GM12875 (cell line): ENCODE measurements around the gene PRPF4.
"Not testable (repeated sequence)": the region's sequence is repeated elsewhere in the genome, so short reads cannot be mapped to it uniquely, and the experiment has no call there.

Source experiments
- H3K4me3 ChIP-seq: one replicate; pipeline ENCODE4 v1.5.1; 2011; ENCODE audit warnings: low read depth, low read length, control low read depth
- TF ChIP-seq, protein P1 (sequence below): IDR thresholded peaks from 2 replicates; pipeline ENCODE4 v1.5.1; 2011; ENCODE audit warnings: low read depth, mild to moderate bottlenecking, control low read depth, inconsistent platforms, low read length, moderate library complexity, borderline replicate concordance; ENCODE audit not compliant: insufficient read depth

The PRPF4 gene

DNA sequence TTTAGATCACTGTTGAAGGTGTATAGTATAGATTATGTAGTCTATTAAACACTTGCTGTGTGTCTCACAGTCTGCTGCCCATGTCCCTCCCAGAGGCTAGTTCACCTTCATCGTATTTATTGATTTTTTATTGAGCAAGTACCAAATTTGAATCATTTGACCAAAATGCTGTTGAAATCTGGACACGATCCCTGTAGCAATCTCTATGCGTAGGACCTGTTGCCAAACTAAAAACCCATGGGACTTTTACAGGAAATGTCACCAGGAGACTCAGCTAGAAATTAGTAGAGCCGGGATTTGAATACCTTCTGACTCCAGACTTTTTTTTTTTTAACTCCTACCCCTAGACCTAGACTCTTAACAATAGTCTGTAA, 36.6 kb upstream of the PRPF4 start:
- H3K4me3 ChIP-seq = no peak overlapping the region
- TF ChIP-seq, protein P1, sequence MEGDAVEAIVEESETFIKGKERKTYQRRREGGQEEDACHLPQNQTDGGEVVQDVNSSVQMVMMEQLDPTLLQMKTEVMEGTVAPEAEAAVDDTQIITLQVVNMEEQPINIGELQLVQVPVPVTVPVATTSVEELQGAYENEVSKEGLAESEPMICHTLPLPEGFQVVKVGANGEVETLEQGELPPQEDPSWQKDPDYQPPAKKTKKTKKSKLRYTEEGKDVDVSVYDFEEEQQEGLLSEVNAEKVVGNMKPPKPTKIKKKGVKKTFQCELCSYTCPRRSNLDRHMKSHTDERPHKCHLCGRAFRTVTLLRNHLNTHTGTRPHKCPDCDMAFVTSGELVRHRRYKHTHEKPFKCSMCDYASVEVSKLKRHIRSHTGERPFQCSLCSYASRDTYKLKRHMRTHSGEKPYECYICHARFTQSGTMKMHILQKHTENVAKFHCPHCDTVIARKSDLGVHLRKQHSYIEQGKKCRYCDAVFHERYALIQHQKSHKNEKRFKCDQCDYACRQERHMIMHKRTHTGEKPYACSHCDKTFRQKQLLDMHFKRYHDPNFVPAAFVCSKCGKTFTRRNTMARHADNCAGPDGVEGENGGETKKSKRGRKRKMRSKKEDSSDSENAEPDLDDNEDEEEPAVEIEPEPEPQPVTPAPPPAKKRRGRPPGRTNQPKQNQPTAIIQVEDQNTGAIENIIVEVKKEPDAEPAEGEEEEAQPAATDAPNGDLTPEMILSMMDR = no peak

DNA sequence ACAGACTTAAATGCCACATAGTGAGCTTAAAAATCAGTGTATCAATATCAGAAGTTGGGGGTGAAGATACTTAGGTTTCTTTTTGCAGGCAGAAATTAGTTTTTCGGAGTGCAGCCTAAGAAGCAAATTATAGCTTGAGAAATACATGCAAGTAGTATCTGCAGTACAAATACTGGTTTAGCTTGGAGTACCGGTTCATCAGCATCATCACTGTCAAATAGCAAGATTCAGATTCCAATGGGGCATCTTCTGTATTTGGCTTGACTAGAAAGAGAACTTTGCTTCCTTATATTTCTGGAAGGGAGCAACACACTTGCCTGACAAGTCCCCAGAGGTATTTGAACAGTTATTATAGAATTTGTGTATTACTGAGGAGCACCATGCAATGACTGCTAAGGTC, 34.3 kb upstream of the PRPF4 start:
- H3K4me3 ChIP-seq = no peak overlapping the region
- TF ChIP-seq, protein P1 = no peak

DNA sequence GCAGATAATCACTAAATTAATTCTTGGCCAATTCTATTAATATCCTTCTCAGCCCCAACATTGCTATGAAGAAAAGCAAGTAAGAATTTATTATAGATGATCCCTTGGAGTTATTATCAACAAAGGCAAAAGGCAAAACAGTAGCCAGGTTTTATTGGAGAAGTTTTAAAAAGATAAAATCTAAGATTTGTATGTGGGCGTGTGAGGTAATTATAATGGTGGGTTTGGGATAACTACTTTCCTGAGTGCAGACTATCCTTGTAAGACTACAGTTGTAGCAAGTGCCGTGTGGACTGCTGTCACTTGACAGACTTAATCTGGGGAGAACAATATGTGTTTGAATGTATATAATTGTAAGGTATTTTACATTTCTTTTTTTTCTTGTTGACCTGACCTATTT, 30.9 kb upstream of the PRPF4 start:
- TF ChIP-seq, protein P1 = no peak
- no peak overlapping the region for H3K4me3 ChIP-seq

DNA sequence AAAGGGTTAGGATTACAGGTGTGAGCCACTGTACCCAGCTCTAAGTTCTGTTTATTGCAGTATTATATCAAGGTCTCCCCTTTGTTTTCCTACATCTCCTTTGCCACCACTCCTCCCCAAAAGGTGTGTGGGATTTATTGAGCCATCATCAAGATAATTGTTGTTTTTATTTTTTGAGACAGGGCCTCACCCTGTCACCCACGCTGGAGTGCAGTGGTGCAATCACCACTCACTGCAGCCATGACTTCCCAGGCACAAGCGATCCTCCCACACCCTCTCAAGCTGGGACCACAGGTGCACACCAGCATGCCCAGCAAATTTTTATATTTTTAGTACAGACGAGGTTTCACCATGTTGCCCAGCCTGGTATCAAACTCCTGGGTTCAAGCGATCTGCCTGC, 29.6 kb upstream of the PRPF4 start:
- H3K4me3 ChIP-seq = no peak overlapping the region
- TF ChIP-seq, protein P1 = no peak

DNA sequence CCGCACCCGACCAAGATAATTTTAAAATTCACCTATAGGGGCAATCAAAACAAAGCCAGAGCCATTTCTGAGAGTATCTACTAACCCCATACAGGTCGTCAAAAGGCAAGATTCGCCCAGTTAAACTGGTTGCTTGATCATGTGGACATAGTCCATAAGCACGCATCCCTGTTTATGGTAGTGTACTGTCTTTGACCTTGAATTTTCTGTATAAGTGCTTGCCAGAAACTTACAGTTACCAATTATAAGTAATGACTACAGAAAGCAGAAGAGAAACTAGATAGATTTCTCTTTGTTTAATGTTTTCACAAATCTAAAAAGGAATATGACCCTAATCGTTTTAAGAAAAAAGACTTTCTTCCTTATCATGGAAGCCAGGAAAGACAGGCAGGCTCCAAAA, 28.5 kb upstream of the PRPF4 start:
- TF ChIP-seq, protein P1 = no peak
- H3K4me3 ChIP-seq = no peak overlapping the region

DNA sequence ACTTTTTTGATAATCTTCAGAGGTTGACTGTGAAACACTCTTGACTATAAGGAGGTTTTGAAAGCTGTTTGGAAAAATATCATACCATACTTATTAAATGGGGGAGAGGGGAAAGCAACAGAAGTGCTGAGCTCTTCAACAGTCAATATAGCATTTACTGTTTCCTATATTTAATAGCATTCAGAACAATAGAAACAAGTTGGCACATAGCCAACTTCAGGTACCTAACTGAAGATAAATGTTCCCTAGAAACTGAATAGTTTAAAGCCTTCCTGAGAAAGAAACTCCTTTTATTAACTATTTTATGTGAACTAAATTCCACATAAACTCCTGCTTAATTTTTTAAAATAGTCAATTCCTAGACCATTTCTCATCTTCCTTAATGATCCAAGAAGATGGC, 27.8 kb upstream of the PRPF4 start:
- no peak overlapping the region for H3K4me3 ChIP-seq
- TF ChIP-seq, protein P1 = no peak

DNA sequence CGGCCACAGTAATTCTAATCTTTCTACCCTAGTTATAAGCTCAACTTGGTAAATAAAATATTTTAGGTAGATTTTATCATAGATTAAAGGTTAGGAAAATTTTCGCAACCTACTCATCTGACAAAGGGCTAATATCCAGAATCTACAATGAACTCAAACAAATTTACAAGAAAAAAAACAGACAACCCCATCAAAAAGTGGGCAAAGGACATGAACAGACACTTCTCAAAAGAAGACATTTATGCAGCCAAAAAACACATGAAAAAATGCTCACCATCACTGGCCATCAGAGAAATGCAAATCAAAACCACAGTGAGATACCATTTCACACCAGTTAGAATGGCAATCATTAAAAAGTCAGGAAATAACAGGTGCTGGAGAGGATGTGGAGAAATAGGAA, 25.8 kb upstream of the PRPF4 start:
- H3K4me3 ChIP-seq = not testable (repeated sequence)

DNA sequence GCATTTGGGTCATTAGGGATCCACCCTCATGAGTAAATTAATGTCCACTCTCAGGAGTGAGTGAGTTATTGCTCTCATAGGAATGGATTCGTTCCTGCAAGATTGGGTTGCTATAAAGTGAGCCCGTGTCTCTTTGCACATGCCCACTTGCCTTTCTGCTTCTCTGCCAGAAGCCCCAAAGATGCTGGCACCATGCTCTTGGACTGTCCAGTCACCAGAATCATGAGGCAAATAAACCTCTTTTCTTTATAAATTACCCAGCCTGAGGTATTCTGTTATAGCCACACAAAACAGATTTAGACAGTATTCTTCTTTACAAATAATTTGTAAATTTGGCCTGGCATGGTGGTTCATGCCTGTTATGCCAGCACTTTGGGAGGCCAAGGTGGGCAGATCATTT, 24.7 kb upstream of the PRPF4 start:
- TF ChIP-seq, protein P1 = no peak

More for the DNA sequence above, 24.7 kb upstream of the PRPF4 start:
- H3K4me3 ChIP-seq = no peak overlapping the region
